ENCODE measurements around the gene SCIMP. TPM values are rescaled to one million over a fixed set of nuclear protein-coding genes. Genes with fewer than 3 reads are reported as not detected.

SCIMP gene
- total RNA-seq, 1 experiment from 2014 or later: not detected

GRCh38 chr17:5203908-5204294, 30.8 kb downstream of the SCIMP start:
- ChIA-PET POLR2A (ENCODE audit: unreplicated experiment) (no interaction called here), CTCF (no interaction called here)
- H3K79me2 ChIP-seq (ENCODE audit: low read depth): no peaks in the 10 kb centered on the region
- H3K4me3 ChIP-seq: no peak overlapping the region
- H3F3A ChIP-seq (ENCODE audit: insufficient read depth, low read depth): peaks cover 4% of the 10 kb centered on the region; the same call in 1 of the 2 replicates
- no peaks in the 10 kb centered on the region for H4K20me1 ChIP-seq (ENCODE audit: insufficient read depth)
- no peaks in the 10 kb centered on the region for H3K9me3 ChIP-seq (ENCODE audit: insufficient read depth, low read depth)
- no peak overlapping the region for H3K27ac ChIP-seq
- H2AFZ ChIP-seq: no peak overlapping the region
- BruUV-seq (replicated peaks): no TSS peak
- no peak for TF ChIP-seq EZH2 (IDR thresholded peaks at IDR 0.05; ENCODE audit: low read depth)
- TF ChIP-seq, protein P1, sequence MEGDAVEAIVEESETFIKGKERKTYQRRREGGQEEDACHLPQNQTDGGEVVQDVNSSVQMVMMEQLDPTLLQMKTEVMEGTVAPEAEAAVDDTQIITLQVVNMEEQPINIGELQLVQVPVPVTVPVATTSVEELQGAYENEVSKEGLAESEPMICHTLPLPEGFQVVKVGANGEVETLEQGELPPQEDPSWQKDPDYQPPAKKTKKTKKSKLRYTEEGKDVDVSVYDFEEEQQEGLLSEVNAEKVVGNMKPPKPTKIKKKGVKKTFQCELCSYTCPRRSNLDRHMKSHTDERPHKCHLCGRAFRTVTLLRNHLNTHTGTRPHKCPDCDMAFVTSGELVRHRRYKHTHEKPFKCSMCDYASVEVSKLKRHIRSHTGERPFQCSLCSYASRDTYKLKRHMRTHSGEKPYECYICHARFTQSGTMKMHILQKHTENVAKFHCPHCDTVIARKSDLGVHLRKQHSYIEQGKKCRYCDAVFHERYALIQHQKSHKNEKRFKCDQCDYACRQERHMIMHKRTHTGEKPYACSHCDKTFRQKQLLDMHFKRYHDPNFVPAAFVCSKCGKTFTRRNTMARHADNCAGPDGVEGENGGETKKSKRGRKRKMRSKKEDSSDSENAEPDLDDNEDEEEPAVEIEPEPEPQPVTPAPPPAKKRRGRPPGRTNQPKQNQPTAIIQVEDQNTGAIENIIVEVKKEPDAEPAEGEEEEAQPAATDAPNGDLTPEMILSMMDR (conservative IDR thresholded peaks at IDR 0.05): no peak
- no peaks in the 10 kb centered on the region for H3K36me3 ChIP-seq (ENCODE audit: low read depth)
- H3K27me3 ChIP-seq (ENCODE audit: insufficient read depth, low read depth): no peaks in the 10 kb centered on the region
- no peaks in the 10 kb centered on the region for H3K9me2 ChIP-seq (ENCODE audit: insufficient read depth)
- peak in 1 of 2 experiments; percentile 58 for DNase-seq
- peaks cover 8% of the 10 kb centered on the region for H3K4me1 ChIP-seq (replicated peaks; ENCODE audit: insufficient read depth)
- H3K4me2 ChIP-seq: no peak overlapping the region
- intact Hi-C loops (cut with micrococcal nuclease; ENCODE audit: unreplicated experiment): no loop called here

DNA sequence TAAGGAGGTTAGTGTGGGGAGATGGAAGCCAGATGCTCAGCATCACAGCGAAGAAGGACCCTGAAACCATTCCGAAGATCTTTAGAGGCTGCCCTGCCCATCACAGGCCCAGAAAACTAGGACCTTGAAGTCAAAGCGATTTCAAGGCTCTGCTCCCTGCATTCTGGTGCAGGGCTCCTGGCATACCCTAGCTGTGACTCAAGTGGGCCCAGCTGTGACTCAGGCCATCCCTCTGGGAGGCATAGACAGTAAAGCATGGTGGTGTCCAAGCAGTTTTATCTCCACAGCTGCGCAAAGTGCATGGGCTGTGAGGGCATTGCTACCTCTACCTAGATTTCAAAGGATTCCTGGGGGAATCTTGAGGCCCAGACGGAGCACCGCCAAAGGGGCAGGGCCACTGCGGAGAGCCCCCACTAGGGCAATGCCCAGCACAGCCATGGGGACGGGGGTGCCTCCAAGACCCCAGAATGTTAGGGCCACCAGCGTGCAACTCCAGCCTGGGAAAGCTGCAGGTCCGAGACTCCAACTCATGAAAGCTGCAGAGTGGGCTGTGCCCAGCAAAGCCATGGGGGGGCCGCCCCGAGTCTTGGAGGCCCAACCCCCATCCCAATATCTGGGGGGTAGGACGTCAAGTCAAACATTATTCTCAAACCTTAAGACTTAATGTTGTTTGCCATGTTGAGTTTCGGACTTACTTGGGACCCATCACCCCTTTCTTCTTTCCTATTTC, 31.3 kb downstream of the SCIMP start:
- Histone ChIP-seq H3K4me3 (no peak overlapping the region), H3K9me2 (ENCODE audit: insufficient read depth) (no peaks in the 10 kb centered on the region), H3K9me3 (ENCODE audit: insufficient read depth, low read depth) (no peaks in the 10 kb centered on the region), H3K79me2 (ENCODE audit: low read depth) (no peaks in the 10 kb centered on the region), H3F3A (ENCODE audit: insufficient read depth, low read depth) (peaks cover 4% of the 10 kb centered on the region; the same call in 1 of the 2 replicates), H2AFZ (no peak overlapping the region), H3K4me2 (no peak overlapping the region), H3K4me1 (replicated peaks; ENCODE audit: insufficient read depth) (peaks cover 8% of the 10 kb centered on the region), H3K27me3 (ENCODE audit: insufficient read depth, low read depth) (no peaks in the 10 kb centered on the region), H3K36me3 (ENCODE audit: low read depth) (no peaks in the 10 kb centered on the region), H3K27ac (no peak overlapping the region), H4K20me1 (ENCODE audit: insufficient read depth) (no peaks in the 10 kb centered on the region)
- no peak for DNase-seq
- TF ChIP-seq EZH2 (IDR thresholded peaks at IDR 0.05; ENCODE audit: low read depth): no peak
- TF ChIP-seq, protein P1 (conservative IDR thresholded peaks at IDR 0.05): no peak
- CTCF ChIA-PET: no interaction called here
- no TSS peak for BruUV-seq (replicated peaks)
- intact Hi-C loops (cut with micrococcal nuclease; ENCODE audit: unreplicated experiment): no loop called here
- POLR2A ChIA-PET (ENCODE audit: unreplicated experiment): no interaction called here

DNA sequence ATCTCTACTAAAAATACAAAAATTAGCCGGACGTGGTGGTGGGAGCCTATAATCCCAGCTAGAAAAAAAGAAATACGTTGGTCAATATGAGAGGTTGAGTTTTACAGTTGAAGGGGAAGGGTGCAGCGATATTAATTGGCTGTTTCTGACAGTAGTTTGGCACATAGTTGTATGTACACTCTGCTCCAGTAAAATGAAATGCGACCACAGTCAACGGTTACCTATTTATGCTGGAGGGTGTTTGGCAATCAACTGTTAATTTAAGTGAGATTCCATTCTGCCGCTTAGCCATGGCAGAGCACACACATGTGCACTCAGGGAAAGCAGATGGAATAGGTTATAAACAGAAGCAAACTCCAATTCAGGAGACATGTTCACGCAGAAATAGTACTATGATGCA, 33.6 kb downstream of the SCIMP start:
- no peaks in the 10 kb centered on the region for H4K20me1 ChIP-seq (ENCODE audit: insufficient read depth)
- DNase-seq: no peak
- TF ChIP-seq, protein P1 (conservative IDR thresholded peaks at IDR 0.05): no peak
- TF ChIP-seq EZH2 (IDR thresholded peaks at IDR 0.05; ENCODE audit: low read depth): no peak
- no peaks in the 10 kb centered on the region for H3K36me3 ChIP-seq (ENCODE audit: low read depth)
- intact Hi-C loops (cut with micrococcal nuclease; ENCODE audit: unreplicated experiment): no loop called here
- peaks cover 8% of the 10 kb centered on the region for H3K4me1 ChIP-seq (replicated peaks; ENCODE audit: insufficient read depth)
- H3K9me2 ChIP-seq (ENCODE audit: insufficient read depth): no peaks in the 10 kb centered on the region
- H2AFZ ChIP-seq: no peak overlapping the region
- ChIA-PET CTCF (no interaction called here), POLR2A (ENCODE audit: unreplicated experiment) (no interaction called here)
- BruUV-seq (replicated peaks): no TSS peak
- H3K27ac ChIP-seq: no peak overlapping the region
- H3K9me3 ChIP-seq (ENCODE audit: insufficient read depth, low read depth): no peaks in the 10 kb centered on the region
- H3F3A ChIP-seq (ENCODE audit: insufficient read depth, low read depth): peaks cover 4% of the 10 kb centered on the region; the same call in 1 of the 2 replicates
- no peaks in the 10 kb centered on the region for H3K79me2 ChIP-seq (ENCODE audit: low read depth)
- no peak overlapping the region for H3K4me3 ChIP-seq
- no peaks in the 10 kb centered on the region for H3K27me3 ChIP-seq (ENCODE audit: insufficient read depth, low read depth)
- H3K4me2 ChIP-seq: no peak overlapping the region
